Loucy (cell line): Measurements from ENCODE around the gene FEZF2.

ENCODE experiments used
- H2AFZ ChIP-seq: fragments of 200-600 bp; sonication (generic); 2 replicates; pipeline ENCODE4 v1.6.0; 2016; ENCODE audit warnings: antibody characterized with exemption, mild to moderate bottlenecking, low read length, moderate library complexity
- H3F3A ChIP-seq: fragments of 200-600 bp; 2 replicates; pipeline ENCODE4 v1.6.0; 2016; ENCODE audit warnings: antibody characterized with exemption, low read depth, mild to moderate bottlenecking
- H3K27me3 ChIP-seq: fragments of 200-600 bp; sonication (generic); 2 replicates; pipeline ENCODE4 v1.6.1; 2014; ENCODE audit warnings: low read length, mild to moderate bottlenecking; ENCODE audit not compliant: insufficient read depth, poor library complexity, severe bottlenecking
- H3K36me3 ChIP-seq: fragments of 200-600 bp; sonication (generic); 2 replicates; pipeline ENCODE4 v1.6.1; 2016; ENCODE audit warnings: low read length; ENCODE audit not compliant: insufficient read depth
- H3K4me1 ChIP-seq: fragments of 200-600 bp; sonication (generic); 2 replicates; pipeline ENCODE4 v1.5.1; 2014; ENCODE audit warnings: low read length, mild to moderate bottlenecking; ENCODE audit not compliant: insufficient read depth, poor library complexity, severe bottlenecking
- H3K4me2 ChIP-seq: fragments of 200-600 bp; sonication (generic); 2 replicates; pipeline ENCODE4 v1.6.0; 2014; ENCODE audit warnings: antibody characterized with exemption, low read length, low read depth, mild to moderate bottlenecking; ENCODE audit not compliant: poor library complexity, severe bottlenecking
- H3K4me3 ChIP-seq: fragments of 200-600 bp; sonication (generic); 2 replicates; pipeline ENCODE4 v1.5.1; 2014; ENCODE audit warnings: low read length, mild to moderate bottlenecking, mixed read lengths; ENCODE audit not compliant: poor library complexity, severe bottlenecking
- H3K79me2 ChIP-seq: fragments of 200-600 bp; sonication (generic); 2 replicates; pipeline ENCODE4 v1.6.1; 2014; ENCODE audit warnings: low read length; ENCODE audit not compliant: insufficient read depth
- H3K9ac ChIP-seq: fragments of 200-600 bp; sonication (generic); 2 replicates; pipeline ENCODE4 v1.6.0; 2014; ENCODE audit warnings: mild to moderate bottlenecking, low read depth, low read length, moderate library complexity; ENCODE audit not compliant: poor library complexity, severe bottlenecking
- H3K9me2 ChIP-seq: fragments of 200-600 bp; sonication (generic); replicated peaks from 2 replicates; pipeline ENCODE4 v1.6.1; 2016; ENCODE audit warnings: low read depth, low read length, mixed read lengths
- H3K9me3 ChIP-seq: fragments of 200-600 bp; sonication (generic); 2 replicates; pipeline ENCODE4 v1.6.1; 2014; ENCODE audit warnings: mild to moderate bottlenecking, antibody characterized with exemption, low read length, low read depth; ENCODE audit not compliant: insufficient read depth
- H4K20me1 ChIP-seq: fragments of 200-600 bp; sonication (generic); 2 replicates; pipeline ENCODE4 v1.6.0; 2014; ENCODE audit warnings: antibody characterized with exemption, low read length, mild to moderate bottlenecking; ENCODE audit not compliant: insufficient read depth, poor library complexity, severe bottlenecking
- EZH2phosphoT487 ChIP-seq: fragments of 200-600 bp; IDR thresholded peaks from 2 replicates; pipeline ENCODE4 v1.6.1; 2018; ENCODE audit warnings: antibody characterized with exemption, mild to moderate bottlenecking, moderate library complexity, borderline replicate concordance
- TF ChIP-seq, protein P1 (sequence below): fragments of 200-600 bp; sonication (generic); conservative IDR thresholded peaks from 2 replicates; pipeline ENCODE4 v1.5.1; 2014; ENCODE audit warnings: mild to moderate bottlenecking, antibody characterized with exemption, low read length

FEZF2 gene

GRCh38 chr3:62368290-62368704 lies 5.1 kb downstream of the FEZF2 start:
- Histone ChIP-seq H3K4me3 (no peak overlapping the region), H2AFZ (no peak overlapping the region), H3K79me2 (no peaks in the 10 kb centered on the region)

DNA sequence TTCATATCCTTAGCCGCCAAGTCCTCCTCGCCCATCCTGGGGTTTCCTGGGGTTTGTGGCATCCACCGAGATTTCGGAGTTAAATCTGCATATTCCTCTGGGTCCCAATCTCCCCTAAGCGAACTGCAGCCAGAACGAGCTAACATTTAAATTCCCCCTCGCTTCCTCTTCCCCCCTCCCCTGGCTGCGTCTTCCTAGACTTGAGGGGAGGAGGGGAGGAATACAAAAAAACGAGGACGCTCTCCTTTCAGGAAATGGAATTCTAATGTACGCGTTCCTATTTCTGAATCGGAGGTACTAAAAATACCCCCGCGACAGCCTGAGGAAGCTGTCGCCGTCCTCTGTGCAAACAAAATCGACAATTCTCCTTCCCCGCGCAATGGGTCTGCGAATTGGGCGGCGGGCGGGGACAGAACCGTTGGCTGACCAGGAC lies 5.6 kb downstream of the FEZF2 start:
- no peaks in the 10 kb centered on the region for H3K4me1 ChIP-seq
- H4K20me1 ChIP-seq, result no peaks in the 10 kb centered on the region
- no peak overlapping the region for H3K4me2 ChIP-seq
- TF ChIP-seq EZH2phosphoT487, result no peak
- TF ChIP-seq, protein P1, sequence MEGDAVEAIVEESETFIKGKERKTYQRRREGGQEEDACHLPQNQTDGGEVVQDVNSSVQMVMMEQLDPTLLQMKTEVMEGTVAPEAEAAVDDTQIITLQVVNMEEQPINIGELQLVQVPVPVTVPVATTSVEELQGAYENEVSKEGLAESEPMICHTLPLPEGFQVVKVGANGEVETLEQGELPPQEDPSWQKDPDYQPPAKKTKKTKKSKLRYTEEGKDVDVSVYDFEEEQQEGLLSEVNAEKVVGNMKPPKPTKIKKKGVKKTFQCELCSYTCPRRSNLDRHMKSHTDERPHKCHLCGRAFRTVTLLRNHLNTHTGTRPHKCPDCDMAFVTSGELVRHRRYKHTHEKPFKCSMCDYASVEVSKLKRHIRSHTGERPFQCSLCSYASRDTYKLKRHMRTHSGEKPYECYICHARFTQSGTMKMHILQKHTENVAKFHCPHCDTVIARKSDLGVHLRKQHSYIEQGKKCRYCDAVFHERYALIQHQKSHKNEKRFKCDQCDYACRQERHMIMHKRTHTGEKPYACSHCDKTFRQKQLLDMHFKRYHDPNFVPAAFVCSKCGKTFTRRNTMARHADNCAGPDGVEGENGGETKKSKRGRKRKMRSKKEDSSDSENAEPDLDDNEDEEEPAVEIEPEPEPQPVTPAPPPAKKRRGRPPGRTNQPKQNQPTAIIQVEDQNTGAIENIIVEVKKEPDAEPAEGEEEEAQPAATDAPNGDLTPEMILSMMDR, result no peak
- no peak overlapping the region for H3K9ac ChIP-seq
- H3K4me3 ChIP-seq, result no peak overlapping the region
- H3F3A ChIP-seq, result no peaks in the 10 kb centered on the region
- H3K36me3 ChIP-seq, result no peaks in the 10 kb centered on the region
- H3K27me3 ChIP-seq, result no peaks in the 10 kb centered on the region
- no peaks in the 10 kb centered on the region for H3K79me2 ChIP-seq
- H3K9me3 ChIP-seq, result no peaks in the 10 kb centered on the region
- no peak overlapping the region for H2AFZ ChIP-seq
- H3K9me2 ChIP-seq, result no peaks in the 10 kb centered on the region

More at GRCh38 chr3:62368290-62368704, 5.1 kb downstream of the FEZF2 start:
- H3K9ac ChIP-seq, result no peak overlapping the region
- no peaks in the 10 kb centered on the region for H3K4me1 ChIP-seq
- H4K20me1 ChIP-seq, result no peaks in the 10 kb centered on the region
- no peaks in the 10 kb centered on the region for H3K27me3 ChIP-seq
- no peaks in the 10 kb centered on the region for H3F3A ChIP-seq
- TF ChIP-seq EZH2phosphoT487, result no peak
- TF ChIP-seq, protein P1, result no peak
- no peaks in the 10 kb centered on the region for H3K9me3 ChIP-seq
- no peaks in the 10 kb centered on the region for H3K36me3 ChIP-seq
- no peaks in the 10 kb centered on the region for H3K9me2 ChIP-seq
- H3K4me2 ChIP-seq, result no peak overlapping the region

- no peak for TF ChIP-seq EZH2phosphoT487
- TF ChIP-seq, protein P1, result no peak
- Histone ChIP-seq H3K4me2 (no peak overlapping the region), H3K4me1 (peaks cover 2% of the 10 kb centered on the region), H3F3A (no peaks in the 10 kb centered on the region), H3K27me3 (no peaks in the 10 kb centered on the region), H3K9ac (no peak overlapping the region), H4K20me1 (no peaks in the 10 kb centered on the region), H3K4me3 (no peak overlapping the region), H3K9me3 (no peaks in the 10 kb centered on the region), H2AFZ (no peak overlapping the region), H3K79me2 (no peaks in the 10 kb centered on the region), H3K9me2 (no peaks in the 10 kb centered on the region), H3K36me3 (no peaks in the 10 kb centered on the region)
These were observed 7.2 kb downstream of the FEZF2 start for GRCh38 chr3:62366126-62366484.
